NCI-H524 treated with DMSO at 0.1 percent for 48 hours (cell line): ENCODE results near the gene PTH2R.
"Not testable (repeated sequence)": the region's sequence is repeated elsewhere in the genome, so short reads cannot be mapped to it uniquely, and the experiment has no call there.

Experiments used
- DNase-seq: peaks from one replicate; lab custom pipeline; 2025; lab: John Stamatoyannopoulos, UW

PTH2R gene

GRCh38 chr2:208396796-208397195, 9.8 kb upstream of the PTH2R start:
- DNase-seq: not testable (repeated sequence)

DNA sequence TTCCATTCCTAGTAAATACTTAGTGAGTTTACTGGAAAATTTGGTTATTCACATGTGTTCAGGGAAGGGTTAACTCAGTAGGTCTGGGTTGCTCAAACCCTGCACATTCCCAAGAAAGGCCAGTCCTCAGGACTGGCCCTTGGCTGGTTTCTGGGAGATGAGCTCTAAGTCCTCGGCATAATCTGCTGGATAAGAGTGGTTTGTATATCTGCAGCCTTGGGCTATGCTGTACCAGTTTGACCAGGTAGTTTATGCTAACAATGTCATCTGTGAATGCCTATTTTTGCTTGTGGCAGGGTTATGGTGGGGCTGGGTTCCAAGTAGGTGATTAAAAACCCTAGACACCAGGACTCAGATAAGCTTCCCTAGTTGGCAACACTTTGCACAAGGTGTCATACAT, 7.4 kb upstream of the PTH2R start:
- DNase-seq: no peak

DNA sequence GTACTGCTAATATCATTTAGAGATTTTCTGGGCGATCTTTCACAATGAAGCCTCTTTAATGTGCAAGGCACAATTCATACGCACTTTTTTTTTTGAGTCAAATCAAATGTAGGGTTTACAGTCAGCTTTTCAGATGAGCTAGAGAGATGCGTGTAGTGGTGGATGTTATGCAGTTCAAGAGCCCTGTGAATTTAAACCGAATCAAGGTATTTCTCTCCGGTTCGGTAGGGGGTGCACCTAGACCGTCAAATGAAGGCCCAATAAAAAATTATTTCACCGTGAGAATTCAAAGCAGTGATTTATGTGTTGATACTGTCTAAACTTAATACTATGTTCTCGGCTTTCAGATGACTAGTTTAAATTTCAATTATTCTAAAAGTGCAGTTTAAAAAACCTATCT, 1.1 kb downstream of the PTH2R start:
- DNase-seq: no peak

- DNase-seq: no peak
These were observed 7.3 kb downstream of the PTH2R start for GRCh38 chr2:208413931-208414330.

DNA sequence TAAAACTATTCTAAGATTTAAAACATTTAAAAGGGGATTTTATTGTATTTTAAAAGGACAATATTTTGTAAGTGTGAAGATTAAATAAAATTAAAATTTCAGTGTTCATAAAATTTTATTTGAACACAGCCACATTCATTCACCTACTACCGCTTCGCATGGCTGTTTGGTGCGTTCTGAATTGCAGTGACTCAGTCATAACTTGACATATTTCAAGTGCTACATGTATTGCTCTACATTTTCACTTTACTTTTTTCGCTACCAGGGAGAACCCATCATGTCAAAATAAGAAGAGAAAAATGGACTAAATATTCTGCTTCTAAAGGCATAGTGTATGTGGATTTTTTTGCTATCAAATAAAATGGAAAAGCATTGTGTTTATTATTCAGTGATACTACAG, 8.7 kb downstream of the PTH2R start:
- no peak for DNase-seq

GRCh38 chr2:208415897-208416296, 9.3 kb downstream of the PTH2R start:
- DNase-seq: no peak

DNA sequence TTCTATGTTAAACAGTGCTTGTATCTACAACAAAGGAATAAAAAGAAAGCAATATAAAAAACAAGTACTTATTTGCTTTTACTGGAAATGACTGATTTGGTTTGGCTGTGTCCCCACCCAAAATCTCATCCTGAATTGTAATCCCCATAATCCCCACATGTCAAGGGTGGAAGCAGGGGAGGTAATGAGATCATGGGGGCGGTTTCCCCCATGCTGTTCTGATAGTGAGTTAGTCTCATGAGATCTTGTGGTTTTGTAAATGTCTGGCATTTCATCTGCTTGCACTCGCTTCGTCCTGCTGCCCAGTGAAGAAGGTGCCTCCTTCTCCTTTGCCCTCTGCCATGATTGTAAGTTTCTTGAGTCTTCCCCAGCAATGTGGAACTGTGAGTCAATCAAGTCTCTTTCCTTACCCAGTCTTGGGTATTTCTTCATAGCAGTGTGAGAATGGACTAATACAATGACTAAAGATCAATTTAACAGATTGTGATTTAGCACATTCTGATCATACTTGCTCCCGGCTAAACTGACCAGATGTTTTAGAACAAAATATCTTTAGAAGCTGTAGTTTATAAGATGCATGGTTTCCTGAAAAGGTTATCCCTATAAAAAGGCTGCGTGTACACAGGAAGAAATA, 19.9 kb downstream of the PTH2R start:
- no peak for DNase-seq

DNA sequence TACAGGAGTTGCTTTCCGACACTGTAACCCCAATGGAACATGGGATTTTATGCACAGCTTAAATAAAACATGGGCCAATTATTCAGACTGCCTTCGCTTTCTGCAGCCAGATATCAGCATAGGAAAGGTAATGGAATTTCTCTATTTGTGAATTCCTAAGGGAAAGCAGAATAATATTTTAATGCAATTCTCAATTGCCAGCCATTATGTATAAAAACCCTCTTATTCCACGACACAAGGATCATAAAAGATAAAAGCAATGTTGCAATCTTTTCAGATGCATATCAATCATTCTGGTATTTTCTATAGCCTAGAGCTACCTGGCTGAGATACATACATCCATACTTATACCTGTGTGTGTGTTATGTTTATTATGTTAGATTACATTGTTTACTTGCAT, 31.2 kb downstream of the PTH2R start:
- no peak for DNase-seq

DNA sequence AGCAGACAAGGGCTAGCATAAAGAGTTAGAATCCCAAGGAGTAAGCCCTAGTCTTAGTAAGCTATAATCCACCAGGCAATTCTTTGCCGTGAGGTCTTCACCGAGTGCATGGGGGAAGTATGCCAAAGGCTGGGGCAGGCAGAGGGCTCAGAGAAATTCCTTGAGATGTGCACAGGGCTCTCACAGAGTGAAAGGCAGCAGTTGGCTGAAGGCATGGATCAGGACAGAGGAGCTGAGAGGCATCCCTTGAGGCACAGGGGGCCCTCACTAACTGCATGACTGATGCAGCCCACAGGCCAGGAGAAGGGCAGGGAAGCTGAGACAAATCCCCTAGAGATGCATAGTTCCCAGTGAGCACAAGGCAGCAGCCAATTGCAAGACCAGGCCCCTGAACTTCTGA, 34.1 kb downstream of the PTH2R start:
- no peak for DNase-seq

DNA sequence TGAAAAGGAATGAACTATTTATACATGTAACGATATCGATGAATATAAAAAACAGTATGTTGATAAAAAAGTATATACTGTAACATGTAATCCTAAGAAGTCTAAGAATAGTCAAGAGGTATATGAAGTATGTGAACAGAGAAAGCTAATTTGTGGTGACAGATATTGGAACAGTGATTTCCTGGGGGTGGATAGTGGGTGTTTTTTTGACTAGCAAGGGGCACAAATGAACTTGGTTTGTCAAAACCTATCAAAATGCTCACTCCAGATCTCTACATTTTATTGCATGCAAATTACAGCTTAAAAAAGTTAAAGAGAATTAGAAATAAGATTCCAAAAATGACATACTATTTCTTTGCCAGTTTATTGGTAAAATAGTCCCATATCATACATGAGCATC, 35.4 kb downstream of the PTH2R start:
- no peak for DNase-seq

DNA sequence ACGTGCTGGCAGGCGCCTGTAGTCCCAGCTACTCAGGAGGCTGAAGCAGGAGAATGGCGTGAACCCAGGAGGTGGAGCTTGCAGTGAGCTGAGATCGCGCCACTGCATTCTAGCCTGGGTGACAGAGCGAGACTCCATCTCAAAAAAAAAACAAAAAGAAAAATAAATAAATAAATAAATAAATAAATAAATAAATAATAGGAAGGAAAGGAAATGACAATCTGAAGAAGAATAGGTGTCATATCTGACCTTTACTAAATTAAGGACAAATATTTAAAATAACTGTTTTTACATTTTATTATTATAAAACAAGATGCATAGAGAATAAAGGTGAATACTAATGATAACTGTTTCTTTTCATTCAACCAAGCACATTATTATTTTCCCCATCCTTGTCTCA, 40.9 kb downstream of the PTH2R start:
- DNase-seq: not testable (repeated sequence)

GRCh38 chr2:208451061-208451460, 44.5 kb downstream of the PTH2R start:
- no peak for DNase-seq

DNA sequence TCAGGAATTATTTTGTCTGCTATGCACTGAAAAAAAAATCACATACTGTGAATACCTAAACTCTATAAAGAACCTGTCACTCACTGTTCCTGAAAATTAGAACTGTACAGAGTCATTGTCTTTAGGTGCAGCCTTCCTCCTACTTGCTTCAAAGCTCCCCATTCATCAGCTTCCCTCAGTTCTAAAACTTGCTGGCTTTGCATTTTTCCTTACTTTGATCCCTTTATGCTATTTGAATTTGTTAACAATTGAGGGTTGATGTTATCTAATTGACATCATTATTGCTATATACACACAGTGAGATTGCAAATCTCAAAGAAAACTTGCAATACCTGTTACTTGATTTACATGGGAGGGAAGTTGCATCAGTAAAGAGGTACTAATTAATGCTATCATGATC, 48.3 kb downstream of the PTH2R start:
- DNase-seq: no peak

DNA sequence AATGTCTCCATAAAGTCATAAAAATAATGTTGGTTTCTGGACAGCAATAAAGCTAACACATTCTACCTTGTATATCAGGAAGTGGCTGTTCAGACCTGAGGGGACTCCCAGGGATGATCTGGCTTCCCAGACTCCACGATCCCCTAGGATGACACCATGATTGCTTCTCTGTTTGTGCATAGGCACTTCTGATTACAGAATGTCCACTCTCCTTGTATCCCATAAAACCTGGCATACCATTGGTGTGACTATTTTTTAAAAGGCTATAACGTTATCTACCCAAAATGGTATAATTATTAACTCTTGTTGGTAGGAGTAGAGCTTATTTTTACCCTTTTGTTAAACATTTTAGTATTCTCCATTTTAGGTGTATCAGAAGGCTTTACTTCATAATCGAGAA, 57.1 kb downstream of the PTH2R start:
- no peak for DNase-seq

GRCh38 chr2:208464205-208464604, 57.6 kb downstream of the PTH2R start:
- no peak for DNase-seq

DNA sequence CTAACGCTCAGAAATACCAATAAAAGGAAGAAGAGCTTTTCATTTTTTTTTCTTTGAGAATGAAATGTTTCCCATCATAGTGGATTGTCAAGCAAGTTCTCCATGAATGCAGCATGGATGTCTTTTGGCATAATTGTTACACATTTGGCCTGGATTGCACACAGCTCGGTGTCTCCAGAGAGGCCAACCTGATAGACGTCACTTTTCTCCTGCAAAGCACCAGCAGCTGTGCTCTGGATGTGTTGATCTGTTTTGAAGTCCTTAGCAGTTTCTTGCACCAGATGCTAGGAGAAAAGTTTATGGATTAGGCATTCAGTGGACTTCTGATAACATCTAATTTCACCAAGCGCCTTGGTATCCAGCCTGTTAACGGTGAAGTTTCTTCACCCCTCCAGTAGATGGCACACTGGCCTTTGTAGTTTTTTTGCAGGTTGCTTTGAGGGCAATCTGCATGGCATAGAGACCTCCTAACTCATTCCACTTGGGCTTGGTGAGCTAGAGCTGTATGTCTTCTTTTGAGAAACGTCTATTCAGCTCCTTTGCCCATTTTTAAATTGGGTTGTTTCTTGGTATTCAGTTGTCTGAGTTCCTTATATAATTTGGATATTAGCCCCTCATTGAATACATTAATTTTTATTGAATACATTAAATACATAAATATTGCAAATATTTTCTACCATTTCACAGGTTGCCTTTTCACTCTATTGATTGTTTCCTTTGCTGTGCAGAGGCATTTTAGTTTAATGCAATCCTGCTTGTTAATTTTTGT, 59.7 kb downstream of the PTH2R start:
- peak; percentile 11 for DNase-seq

- no peak for DNase-seq
These were observed 60.3 kb downstream of the PTH2R start for GRCh38 chr2:208466920-208467298.

GRCh38 chr2:208467564-208467963, 61.0 kb downstream of the PTH2R start:
- DNase-seq: no peak

DNA sequence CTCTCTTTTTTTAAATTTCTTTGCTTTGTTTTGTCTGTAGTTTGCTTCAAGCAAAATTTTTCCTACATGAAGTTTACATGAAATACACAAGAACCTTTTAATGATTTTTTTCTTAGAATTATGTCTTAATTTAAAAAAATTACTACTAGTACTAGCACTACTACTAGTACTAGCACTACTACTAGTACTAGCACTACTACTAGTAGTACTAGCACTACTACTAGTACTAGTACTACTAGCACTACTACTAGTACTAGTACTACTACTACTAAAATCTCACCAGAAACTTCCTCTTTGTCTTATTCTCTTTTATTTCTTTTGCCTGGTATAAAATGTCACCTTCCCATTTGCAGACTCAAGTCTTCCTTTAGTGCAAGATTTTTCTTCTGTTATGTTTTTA, 71.1 kb downstream of the PTH2R start:
- no peak for DNase-seq

DNA sequence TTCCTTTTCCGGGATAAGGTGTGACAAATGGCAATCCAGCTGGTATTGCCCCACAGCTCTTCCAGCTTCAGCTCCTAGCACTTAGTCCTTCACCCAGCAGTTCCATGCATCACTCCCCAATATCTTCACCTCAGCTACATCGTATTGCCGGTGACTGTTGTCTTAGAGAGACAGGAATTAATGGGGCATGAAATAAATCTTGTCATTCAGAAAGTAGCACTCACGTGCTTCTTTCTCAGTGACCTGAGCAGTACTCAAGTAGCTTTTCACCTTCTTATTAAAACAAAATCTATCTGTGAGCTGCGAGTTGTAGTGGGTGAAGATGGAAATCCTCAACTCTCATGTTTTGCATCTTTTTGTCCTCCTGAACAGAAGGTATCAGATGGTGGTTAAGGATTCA, 72.8 kb downstream of the PTH2R start:
- no peak for DNase-seq

DNA sequence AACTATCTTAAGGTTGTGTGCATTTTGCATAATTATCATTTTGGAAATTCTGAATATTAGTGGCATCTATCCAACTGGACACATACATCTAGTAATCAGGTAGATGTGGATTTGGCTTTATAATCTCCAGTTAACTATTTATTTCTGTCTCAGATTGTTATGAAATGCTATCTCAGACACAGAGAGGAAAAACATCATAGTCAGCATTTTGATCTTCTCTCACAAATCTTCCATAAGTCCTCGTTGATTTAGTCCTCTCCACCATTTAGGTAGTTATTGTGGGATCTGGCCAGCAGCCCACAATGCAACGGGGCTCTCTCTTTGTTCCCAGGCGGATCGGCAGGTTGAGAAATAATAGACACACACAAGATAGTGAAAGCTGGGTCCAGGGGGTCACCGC, 75.4 kb downstream of the PTH2R start:
- not testable (repeated sequence) for DNase-seq

DNA sequence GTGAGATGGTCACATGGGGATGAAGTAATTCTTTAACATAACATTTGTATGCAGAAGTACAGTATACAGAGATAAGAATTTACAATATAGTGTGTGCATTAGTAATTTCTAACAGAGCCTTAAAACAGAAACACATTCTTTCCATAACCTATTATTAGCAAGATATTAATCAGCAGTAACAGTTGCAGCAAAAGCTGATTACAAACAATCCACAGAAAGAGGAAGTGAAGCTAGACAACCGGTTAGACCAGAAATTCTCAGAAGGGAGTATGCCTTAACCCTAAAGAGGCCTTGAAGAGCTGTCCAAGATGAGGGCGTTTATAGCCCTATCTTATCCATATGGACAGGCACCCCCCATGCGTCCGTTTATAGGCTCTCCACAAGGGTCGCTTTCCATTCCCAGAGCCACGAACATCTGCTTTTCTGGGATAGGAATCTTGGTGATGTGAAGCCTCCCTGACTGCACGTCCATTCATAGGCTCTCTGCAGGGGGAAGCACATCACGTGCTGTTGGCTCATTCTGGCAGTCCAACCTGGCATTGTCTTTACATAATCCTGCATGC, 75.9 kb downstream of the PTH2R start:
- DNase-seq: not testable (repeated sequence)

DNA sequence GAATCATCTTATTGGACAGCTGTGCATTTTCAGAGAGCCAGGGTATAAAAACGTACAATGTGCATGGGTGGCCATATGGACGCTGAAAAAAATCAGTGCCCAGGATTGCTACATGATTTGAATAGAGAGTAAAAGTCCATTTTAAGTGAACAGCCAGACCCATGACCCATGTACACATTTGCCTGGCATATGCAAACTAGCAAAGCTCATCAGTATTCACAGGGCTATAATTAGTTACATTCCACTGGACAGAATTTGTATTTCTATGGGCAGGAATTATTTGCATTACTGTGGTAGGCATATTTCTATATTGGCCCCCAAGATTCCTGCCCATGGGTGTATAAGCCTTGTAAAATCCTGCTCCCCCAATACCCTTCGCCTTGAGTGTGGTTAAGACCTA, 78.8 kb downstream of the PTH2R start:
- no peak for DNase-seq
